Activated naive CD4-positive, alpha-beta T cell treated with anti-CD3 and anti-CD28 coated beads, Interleukin-2, amount 10 ng/mL, durations not matched to agents 5 hours and 36 hours (primary cell): ENCODE measurements around the gene RSPO3. TPM values are rescaled to one million over a fixed set of nuclear protein-coding genes. Genes with fewer than 3 reads are reported as not detected.

Experiments
- total RNA-seq, 2 experiments: library from RNA; stranded (reverse); gene quantifications; one replicate each; pipeline ENCODE4 v1.2.3, GENCODE V29; 2021

RSPO3 gene
- not detected for total RNA-seq

GRCh38 chr6:127118298-127119101 lies at the start of gene RSPO3:
Gene RSPO3, plus strand, starts transcription at chr6:127118671. Its CDS starts 522 bp downstream, at chr6:127119193.

Other genes with a start within 250 kb of the RSPO3 start
- gene RNF146, start 148.2 kb downstream of the RSPO3 start, total RNA-seq = 10 to 100 TPM; 23.4 to 26.2 TPM
- 10 to 100 TPM; 35.7 to 36.9 TPM for gene ECHDC1, start 224.9 kb downstream of the RSPO3 start, total RNA-seq